Dermis microvascular lymphatic vessel endothelial cell (primary cell): ENCODE measurements around the gene ASIP. TPM values are rescaled to one million over a fixed set of nuclear protein-coding genes. Genes with fewer than 3 reads are reported as not detected.

Experiments used
- DNase-seq, 2 donors: peaks; one replicate each; pipeline versions ENCODE4 v3.0.0 to v3.0.0-alpha.2; 2010; ENCODE audit warnings: low read depth in 2 of 2
- total RNA-seq: library from RNA; depleted of rRNA; stranded (reverse); fragments of >200 nt; gene quantifications from 2 replicates; pipeline ENCODE4 v1.2.1, GENCODE V29; 2014

The ASIP gene
- total RNA-seq, 1 donor from 2014 or later = not detected

- no peak for DNase-seq
Measured at GRCh38 chr20:34311118-34312023, 70.1 kb downstream of the ASIP start.

GRCh38 chr20:34312024-34312460 is 70.8 kb downstream of the ASIP start:
- DNase-seq = no peak

GRCh38 chr20:34312544-34313217 is 71.5 kb downstream of the ASIP start:
- peak; percentile 73 to 85 for DNase-seq

- no peak for DNase-seq
Measured at GRCh38 chr20:34315236-34315635, 74.0 kb downstream of the ASIP start.

- DNase-seq = no peak
Measured at GRCh38 chr20:34316196-34316814, 75.1 kb downstream of the ASIP start.

Other genes with a start within 250 kb of the ASIP start
- 62.3 and 95.2 TPM in 2 replicates for gene RALY, start 247.5 kb upstream of the ASIP start, total RNA-seq
- gene EIF2S2, start 129.2 kb upstream of the ASIP start, total RNA-seq = 52.5 and 61.9 TPM in 2 replicates
- 109 and 127 TPM in 2 replicates for gene AHCY, start 61.9 kb downstream of the ASIP start, total RNA-seq
- 49.4 and 54.4 TPM in 2 replicates for gene ITCH, start 121.8 kb downstream of the ASIP start, total RNA-seq